Ovary (tissue), 3 donors: ENCODE results near the gene DHX8.

Experiments used
- CTCF ChIP-seq, 3 donors: fragments of 450-650 bp in 2 of 3; fragments of 200-600 bp in 1 of 3; IDR thresholded peaks; one replicate each; pipeline versions ENCODE4 v1.5.1 to v1.8.0; 2016 to 2022; ENCODE audit warnings: antibody characterized with exemption in 3 of 3, mild to moderate bottlenecking in 1 of 3
- EP300 ChIP-seq: sonication (generic); formaldehyde crosslinking; IDR thresholded peaks from one replicate; pipeline ENCODE4 v1.6.1; 2017; ENCODE audit warnings: antibody characterized with exemption
- POLR2A ChIP-seq: fragments of 450-650 bp; IDR thresholded peaks from one replicate; pipeline ENCODE4 v1.6.1; 2017; ENCODE audit warnings: antibody characterized with exemption, mild to moderate bottlenecking, moderate library complexity
- donor health status: DM: no; HTN: no; CAD: no.

DNA sequence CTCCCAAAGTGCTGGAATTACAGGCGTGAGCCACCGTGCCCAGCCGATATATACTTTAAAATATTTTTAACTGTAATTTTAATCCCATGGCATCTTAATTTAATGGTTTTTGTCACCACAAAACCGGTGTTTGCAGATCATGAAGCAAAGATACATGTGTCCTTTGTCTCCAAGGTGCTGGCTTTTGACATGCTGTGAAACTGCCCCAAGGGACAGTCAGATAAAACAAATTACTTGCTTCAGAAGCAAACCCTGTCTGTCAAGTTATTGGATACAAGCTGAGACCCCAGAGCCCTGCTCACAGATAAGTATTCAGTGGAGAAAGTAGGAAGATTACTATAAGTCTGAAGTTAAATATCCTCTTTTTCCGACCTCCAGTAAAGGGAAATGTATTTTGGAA, 45.1 kb upstream of the DHX8 start:
- TF ChIP-seq CTCF (IDR thresholded peaks at IDR 0.05) = no peak
- no peak for TF ChIP-seq EP300
- no peak for TF ChIP-seq POLR2A
